Fibroblast of mammary gland (primary cell): ENCODE data around the gene GPRC5A.
A peak's percentile ranks its signal among the peaks of the same experiment; 100 is the strongest.

ENCODE experiments used
- DNase-seq: peaks from one replicate; pipeline ENCODE4 v3.0.0-alpha.2; 2010; ENCODE audit warnings: low read depth
- H3K4me3 ChIP-seq: 2 replicates; pipeline ENCODE4 v1.5.1; 2011; ENCODE audit warnings: low read depth, mild to moderate bottlenecking, low read length, moderate library complexity; ENCODE audit not compliant: control insufficient read depth
- TF ChIP-seq, protein P1 (sequence below): conservative IDR thresholded peaks from 2 replicates; pipeline ENCODE4 v1.5.1; 2011; ENCODE audit warnings: low read depth, low read length, inconsistent platforms; ENCODE audit not compliant: control insufficient read depth, insufficient read depth

The GPRC5A gene

DNA sequence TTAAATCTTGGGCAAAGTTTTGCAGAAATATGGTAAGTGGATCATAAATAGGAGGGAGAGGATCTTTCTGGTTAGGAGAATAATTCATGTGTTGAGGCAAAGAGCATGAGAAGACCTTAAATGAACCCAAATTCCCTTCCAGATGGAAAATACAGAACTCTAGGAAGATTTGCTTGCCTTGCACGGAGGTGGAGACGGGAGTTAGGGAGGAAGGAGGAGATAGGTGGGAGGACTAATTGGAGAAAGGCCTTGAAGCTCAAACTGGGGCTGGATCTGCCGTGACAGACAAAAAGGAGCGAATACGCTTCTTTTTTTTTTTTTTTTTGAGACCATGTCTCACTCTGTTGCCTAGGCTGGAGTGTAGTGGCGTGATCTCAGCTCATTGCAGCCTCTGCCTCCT, 5.9 kb downstream of the GPRC5A start:
- DNase-seq: no peak
- TF ChIP-seq, protein P1, sequence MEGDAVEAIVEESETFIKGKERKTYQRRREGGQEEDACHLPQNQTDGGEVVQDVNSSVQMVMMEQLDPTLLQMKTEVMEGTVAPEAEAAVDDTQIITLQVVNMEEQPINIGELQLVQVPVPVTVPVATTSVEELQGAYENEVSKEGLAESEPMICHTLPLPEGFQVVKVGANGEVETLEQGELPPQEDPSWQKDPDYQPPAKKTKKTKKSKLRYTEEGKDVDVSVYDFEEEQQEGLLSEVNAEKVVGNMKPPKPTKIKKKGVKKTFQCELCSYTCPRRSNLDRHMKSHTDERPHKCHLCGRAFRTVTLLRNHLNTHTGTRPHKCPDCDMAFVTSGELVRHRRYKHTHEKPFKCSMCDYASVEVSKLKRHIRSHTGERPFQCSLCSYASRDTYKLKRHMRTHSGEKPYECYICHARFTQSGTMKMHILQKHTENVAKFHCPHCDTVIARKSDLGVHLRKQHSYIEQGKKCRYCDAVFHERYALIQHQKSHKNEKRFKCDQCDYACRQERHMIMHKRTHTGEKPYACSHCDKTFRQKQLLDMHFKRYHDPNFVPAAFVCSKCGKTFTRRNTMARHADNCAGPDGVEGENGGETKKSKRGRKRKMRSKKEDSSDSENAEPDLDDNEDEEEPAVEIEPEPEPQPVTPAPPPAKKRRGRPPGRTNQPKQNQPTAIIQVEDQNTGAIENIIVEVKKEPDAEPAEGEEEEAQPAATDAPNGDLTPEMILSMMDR: no peak
- H3K4me3 ChIP-seq: no peak overlapping the region

- no peak overlapping the region for H3K4me3 ChIP-seq
- TF ChIP-seq, protein P1: no peak
- DNase-seq: no peak
These were observed 6.9 kb downstream of the GPRC5A start for GRCh38 chr12:12898136-12898717.

DNA sequence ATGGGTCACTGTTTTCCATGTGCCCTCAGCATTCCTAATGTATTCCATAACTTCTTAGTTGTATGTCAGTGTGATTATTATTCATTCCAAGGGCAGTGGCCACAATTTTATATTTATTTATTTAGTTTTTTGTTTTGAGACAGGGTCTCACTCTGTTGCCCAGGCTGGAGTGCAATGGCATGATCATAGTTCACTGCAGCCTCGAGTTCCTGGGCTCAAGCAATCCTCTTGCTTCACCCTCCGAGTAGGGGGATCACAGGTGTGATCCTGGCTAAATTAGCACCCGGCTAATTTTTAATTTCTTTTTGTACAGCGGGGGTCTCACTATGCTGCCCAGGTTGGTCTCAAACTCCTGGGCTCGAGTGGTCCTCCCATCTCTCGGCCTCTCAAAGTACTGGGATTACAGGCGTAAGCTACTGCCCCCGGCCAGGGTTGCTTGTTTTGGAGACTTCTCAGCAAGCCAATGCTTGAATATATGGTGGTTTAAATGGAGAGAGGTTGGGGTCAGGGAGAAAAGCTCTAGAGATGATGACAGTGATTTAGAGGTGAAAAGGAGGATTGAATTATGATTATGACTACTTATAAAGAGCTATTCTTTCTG, 7.6 kb downstream of the GPRC5A start:
- TF ChIP-seq, protein P1: no peak
- no peak overlapping the region for H3K4me3 ChIP-seq

DNA sequence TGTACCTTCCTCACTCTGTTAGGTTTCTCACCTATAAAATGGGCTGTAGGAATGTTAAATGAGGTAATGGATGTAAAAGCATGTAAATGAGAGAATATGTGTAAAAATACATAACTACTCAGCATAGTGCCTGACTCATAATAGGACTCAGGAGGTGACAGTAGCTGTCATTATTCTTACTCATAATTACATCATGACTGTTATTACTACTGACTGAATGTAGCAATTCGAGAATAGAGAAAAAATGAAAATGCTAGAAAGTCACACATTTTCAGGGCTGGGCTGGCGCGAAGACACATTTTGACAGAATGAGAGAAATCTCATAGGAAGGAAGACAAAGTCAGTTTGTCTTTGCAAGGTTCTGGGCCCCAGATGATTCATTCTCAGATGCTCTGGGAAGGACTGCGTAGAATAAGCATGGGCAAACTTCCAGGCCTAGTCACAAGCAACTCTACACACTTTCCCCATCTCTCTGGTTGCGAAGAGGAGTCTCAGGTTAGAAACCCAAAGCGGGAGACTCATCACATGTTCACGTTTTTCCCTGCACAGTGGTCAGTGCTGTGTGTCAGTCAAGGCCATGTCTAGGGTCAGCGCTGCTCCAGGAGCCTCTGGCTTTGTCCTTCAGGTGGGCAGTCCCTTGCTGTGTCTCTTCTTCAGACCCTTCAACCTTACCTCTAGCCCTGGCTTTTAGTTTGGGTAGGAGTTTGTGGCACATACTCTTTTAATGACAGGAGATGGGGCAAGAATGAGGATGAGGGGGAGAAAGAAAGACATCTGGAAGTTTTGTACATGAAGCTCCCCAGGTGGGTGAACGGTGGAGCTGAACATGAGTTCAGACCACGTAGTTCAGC, 8.4 kb downstream of the GPRC5A start:
- H3K4me3 ChIP-seq: no peak overlapping the region
- TF ChIP-seq, protein P1: no peak
- DNase-seq: peak; percentile 98

More for the DNA sequence above, 7.6 kb downstream of the GPRC5A start:
- no peak for DNase-seq

GRCh38 chr12:12900786-12901157, 9.4 kb downstream of the GPRC5A start:
- TF ChIP-seq, protein P1: no peak
- H3K4me3 ChIP-seq: no peak overlapping the region

DNA sequence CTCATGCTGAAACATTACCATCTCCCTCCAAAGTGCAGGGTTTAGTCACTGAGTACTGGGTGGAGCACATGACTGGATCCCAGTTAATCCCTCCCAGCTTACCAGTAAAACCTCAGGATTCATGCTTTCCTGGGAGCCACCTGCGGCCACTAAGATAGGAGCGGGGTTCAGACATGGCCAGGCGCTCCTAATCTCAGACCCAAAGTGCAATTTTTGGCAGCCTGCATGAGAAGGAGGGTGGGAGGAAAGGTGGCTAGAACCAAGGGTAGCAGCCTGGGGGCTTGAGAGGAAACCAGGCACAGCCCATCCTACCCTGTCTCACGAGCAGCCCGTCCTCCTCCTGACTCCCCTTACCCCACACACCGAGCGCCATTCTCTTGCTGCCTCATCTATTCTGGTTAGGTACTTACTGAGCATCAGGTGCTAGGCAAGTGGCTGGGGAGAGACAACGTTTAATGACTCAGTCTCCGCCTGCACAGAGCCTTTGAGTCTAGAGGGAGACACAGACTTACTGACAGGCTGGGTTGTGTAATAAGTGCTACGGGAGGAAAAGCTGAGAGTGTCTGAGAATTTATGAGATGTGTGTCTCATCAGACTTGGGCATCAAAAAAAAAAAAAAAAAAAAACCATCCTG, 9.9 kb downstream of the GPRC5A start:
- TF ChIP-seq, protein P1: no peak
- H3K4me3 ChIP-seq: peak overlapping the region; percentile 32
- peak; percentile 99 for DNase-seq

More at GRCh38 chr12:12900786-12901157, 9.4 kb downstream of the GPRC5A start:
- DNase-seq: no peak
